ENCODE results near the gene SGMS2.
A peak's percentile ranks its signal among the peaks of the same experiment; 100 is the strongest.
"Not testable (repeated sequence)": the region's sequence is repeated elsewhere in the genome, so short reads cannot be mapped to it uniquely, and the experiment has no call there.

The SGMS2 gene

DNA sequence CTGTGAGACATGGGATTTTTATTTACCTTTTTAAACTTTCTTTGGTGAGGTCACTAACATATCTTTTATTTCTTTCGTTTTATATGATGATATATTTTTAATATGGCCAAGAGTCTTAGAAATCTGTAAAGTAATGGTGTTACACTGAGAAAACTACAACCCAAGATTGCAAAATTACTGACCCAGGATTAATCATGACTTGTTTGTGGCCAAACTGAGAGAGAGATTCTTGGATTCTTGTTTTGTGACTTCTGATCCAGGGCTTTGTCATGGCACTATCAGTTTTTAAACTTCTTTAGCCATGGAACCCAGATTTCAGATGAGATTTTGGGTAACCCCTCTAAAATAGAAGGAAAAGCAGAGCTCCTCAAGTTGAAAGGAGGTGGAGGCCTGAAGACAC, 42.0 kb downstream of the SGMS2 start:
- no peak for DNase-seq (ENCODE audit: low spot score)

DNA sequence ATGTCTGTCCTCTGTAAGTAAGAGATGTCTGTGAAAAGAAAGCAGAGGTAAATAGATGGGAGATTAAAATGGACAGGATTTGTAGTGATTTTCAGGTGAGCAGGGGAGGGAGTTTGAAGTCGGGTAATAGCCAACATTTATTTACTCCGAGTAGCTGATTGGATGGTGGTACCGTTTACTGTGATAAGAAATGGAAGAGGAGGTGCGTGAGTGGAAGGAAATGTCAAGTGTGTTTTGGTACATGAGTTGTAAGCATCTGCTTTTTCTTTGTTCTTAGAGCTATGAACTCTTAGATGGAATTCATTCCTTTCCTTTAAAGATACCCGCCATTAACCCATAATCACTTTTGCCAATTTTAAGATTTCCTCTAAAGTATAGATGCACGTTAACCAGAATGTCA, 45.5 kb downstream of the SGMS2 start:
- no peak for DNase-seq (ENCODE audit: low spot score)

DNA sequence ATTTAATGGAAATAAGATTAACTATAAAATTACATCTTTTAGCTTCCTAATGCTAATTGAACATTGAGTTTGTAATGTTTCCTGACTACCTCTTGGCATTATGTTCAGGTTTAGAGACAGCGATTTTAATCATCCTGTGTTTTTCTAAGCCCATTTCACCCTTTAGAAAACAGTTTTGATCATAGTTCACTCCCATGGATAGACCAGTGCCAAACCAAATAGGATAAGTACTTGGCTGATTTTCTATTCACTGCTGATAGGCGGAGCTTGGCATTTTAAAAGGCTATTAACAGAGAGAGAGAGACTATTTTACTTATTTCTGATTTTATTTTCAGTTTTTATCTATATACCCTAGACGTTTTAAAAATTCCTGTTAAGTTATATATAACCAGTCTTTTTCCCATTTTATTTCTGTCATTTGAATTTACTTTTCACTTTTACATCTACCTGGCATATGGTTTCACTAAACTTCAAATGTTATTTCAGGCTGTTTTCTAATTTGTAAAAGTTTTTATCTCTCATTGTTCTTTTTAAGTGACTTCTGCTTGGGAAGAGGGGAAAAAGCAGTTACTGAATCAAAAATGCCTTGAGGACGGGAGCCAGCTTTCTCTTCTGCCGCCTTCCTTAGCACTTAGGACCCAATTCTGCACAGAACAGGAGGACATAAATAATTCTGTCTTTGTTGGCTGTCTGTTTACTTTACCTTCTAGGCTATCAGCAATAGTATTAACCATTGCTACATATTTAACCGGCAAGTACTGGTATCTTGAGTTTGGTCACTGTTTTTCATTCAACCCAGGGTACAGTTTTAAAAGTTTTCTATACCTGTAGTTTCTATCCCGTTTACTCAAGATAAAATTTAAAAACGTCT, 46.4 kb downstream of the SGMS2 start:
- no peak for DNase-seq (ENCODE audit: low spot score)

DNA sequence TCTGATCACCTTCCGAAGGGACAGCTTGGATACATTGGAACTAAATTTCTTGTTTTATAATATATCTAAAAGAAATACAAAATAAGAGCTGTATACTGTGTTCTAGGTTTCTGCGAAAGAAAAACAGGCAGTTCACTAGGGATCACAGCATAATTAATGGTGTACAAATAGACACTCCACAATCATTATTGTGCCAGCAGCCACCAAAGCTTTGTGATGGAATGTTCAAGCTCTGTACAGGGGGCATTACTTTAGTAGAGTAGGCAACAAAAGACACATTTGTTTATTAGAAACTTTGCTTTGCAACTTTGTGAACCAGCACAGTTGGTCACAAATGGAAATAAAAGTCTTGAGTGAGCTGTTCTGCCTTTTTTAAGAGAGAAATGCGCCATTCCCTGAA, 49.3 kb downstream of the SGMS2 start:
- DNase-seq (ENCODE audit: low spot score), result peak; percentile 10

DNA sequence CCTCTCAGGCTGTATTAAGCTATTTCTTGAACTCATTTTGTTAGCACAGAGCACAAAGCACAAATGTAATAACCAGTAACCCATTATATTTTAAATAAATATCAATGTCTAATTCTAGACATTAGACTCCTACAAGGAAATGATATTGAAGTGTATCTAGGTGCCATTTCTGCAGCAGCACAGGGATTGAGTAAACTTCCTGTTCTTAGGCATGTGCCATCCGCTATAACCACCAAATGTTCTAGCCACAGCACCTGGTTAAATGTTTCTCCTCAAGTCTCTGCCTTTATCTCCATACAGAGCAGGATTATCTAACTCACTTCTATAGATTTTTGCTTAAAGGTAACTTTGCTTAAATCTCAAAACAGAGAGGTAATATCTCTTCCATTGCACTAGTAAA, 51.4 kb downstream of the SGMS2 start:
- no peak for DNase-seq (ENCODE audit: low spot score)

DNA sequence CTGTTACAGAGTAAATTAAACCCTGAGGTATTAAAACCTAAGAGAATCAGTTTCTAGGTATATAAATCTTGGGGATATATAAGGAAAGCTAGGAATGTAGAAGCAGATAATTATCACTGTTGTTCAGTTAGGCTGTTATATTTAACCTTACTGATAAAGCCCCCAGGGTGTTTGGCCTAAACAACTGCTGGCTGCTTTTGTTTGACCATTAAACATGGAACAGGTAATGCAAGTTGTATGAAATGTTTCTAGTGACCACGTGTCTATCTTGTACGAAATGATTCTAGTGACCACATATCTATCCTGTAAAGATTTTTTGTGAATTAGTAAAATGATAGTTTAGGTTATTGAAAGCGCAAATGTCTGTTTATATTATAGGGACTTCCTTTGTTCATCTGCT, 52.6 kb downstream of the SGMS2 start:
- no peak for DNase-seq (ENCODE audit: low spot score)

DNA sequence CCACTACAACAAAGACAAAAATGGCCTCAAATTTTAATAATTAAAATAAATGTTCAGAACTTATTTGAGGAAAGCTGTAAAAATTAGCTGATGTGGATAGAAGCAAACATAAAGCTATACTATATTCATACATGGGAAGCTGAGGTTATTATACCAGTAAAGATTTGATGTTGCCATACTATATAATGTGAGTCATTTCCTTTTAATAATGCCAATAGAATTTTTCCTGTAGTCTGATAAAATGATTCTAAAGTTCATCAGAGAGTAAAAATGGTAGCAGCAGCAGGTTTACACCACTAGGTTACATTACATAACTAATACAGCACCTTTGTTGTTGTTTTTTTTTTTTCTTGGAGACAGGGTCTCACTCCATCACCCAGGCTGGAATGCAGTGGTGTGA, 61.1 kb downstream of the SGMS2 start:
- no peak for DNase-seq (ENCODE audit: low spot score)

DNA sequence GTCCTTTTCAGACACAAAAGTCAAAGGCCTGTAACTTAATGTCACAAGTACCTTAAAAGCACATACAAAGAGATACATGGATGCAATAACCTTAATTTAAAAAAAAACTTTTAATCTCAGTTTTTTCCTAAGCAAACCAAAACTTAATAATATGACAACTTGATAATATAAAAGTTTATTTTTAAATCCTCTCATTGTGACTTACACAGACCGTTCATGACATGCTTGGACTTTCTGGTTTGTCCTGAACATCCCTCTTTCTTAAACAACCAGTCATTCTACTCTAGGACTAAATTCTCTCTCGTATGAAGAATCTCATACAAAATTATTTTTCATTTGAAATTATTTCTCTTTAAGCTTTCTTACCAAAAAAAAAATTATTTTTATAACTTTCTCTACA, 63.5 kb downstream of the SGMS2 start:
- DNase-seq (ENCODE audit: low spot score), result no peak

DNA sequence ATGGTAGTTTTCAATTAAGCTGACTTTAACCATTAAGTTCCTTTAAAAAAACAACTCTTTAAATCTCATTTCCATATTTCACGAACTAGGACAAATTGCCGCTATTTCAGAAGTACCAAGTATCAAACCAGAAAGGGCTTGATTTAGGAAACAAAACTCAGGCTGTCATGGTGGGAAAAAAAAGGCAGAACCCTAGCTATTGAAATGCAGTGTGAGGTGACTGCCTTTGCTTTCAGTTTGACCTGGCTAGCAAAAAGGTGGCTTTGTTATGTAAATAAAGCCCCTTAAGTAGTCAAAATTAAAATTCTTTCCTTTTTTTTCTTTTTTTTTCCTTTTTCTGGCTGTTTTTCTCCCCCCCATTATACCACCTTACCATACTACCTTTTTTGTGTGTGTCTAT, 66.0 kb downstream of the SGMS2 start:
- no peak for DNase-seq (ENCODE audit: low spot score)

DNA sequence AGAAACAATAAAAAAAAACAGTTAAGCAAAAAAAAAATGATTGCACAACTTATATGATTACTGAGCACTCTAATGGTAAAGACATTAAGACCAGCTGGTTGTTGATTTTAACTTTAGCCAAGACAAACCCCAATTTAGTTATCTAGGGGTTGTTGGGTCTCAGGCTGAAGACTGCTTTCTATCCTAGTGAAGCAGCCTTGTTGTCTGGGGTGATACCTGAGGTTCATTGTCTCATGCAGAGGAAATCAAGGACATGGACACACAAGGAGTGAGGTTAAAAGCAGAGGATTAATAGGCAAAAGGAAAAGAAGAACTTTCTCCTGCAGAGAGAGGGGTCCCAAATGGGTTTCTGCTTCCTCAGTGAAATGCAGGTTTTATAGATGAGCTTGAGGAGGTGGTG, 66.6 kb downstream of the SGMS2 start:
- DNase-seq (ENCODE audit: low spot score), result no peak

DNA sequence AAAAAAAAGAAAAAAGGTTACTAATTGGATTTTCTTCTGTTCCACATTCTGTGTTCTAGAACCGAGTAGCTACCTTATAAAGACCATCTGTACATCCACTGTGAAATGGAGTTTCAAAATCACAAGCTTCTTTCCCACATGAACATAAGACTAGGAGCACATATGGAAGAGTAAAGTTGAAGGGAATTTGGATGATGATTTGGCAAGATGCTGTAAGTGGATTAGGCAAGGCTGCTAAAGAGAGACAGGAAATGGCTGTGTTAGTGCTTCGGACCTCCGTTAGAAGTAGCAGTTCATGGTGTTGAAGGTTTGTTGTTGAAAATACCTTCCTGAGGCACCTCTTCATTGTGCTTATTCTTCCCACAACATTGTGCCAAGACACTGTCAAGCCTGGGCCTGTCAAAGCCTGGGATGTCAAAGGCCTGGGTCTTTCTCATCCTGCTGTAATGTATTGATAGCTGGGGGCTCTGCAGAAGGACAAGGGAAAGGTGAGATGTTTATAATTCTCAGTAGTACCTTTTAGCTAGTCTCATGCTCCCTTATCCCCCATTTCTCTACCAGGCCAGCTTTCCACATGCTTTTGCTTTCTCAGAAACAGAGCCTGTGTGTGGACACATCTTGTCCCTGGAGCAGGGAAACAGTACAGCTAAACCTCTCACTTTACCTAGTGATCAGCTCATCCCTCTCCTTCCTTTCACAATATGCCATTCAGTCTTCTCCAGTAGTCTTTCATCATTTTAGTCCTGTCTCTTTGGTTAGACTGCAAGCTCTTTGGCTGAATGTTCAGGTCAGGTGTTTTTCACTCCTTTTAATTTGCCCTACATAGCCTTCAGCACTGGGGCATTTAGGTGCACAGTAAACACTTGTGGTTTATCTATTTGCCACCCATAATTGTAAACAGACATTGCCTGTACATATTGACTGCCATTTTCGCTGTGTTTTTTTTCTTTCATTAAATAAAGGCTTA, 68.7 kb downstream of the SGMS2 start:
- no peak for DNase-seq (ENCODE audit: low spot score)

DNA sequence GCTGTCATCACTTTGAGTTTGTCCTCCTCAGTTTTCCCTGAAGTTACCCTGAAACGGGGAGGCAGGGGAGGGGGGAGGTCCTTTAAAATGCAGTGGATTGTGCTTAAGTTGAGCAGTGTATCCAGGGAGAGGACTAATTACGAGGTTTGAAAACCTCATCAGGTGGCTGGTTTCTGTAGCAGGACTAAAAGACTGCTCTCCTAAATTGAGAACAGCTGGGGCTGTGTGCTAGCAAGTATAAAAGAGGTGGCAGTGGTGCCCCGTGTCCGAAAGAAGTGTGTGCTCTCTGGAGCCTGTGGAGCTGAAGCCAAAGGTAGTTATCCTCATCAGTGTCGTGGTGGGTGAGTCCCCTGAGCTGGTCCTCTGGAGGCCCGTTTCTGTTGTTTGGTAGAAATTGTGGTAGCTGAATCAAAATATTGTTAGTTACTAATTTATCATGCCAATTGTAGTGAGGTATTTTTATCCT, 69.4 kb downstream of the SGMS2 start:
- DNase-seq (ENCODE audit: low spot score), result no peak

DNA sequence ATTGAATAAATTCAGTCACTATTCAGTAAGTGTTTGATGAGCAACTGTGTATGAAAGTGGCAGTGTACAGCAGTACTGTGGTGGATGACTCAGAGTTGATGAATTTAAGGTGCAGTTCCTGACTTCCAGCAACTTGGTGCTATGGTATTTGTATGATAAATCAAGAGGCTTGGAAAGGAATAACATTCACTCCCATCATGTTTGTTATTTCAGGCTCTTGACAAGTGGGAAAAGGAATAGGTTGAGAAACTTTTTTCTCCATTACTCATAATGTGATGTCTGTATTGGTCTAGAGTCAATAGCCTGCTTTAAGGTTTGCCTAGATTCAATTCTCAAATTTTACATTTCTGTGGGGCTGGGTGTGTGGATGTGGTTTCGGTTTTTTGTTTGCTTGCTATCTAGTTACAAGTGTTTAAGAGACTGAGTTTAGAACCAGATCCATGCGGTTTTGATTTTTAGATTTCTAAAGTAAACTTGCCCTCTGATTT, 71.5 kb downstream of the SGMS2 start:
- no peak for DNase-seq (ENCODE audit: low spot score)

DNA sequence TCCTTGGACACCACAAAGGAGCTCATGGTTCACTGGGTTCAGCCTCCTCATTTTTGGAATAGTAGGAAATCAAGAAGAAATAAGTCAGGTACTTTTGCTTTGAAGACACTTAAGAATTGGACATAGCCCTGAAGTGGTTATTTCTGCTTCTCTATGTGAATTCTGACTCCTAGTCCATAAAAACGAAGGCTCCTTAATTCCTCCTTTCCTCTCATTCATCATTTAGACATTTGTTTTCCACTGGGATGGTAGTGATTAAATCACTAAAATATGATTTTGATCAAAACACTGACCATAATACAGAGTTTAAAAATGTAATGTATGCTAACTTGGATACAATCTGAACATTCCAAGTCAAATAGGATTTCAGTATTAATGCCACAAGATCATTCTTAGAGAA, 71.9 kb downstream of the SGMS2 start:
- no peak for DNase-seq (ENCODE audit: low spot score)

DNA sequence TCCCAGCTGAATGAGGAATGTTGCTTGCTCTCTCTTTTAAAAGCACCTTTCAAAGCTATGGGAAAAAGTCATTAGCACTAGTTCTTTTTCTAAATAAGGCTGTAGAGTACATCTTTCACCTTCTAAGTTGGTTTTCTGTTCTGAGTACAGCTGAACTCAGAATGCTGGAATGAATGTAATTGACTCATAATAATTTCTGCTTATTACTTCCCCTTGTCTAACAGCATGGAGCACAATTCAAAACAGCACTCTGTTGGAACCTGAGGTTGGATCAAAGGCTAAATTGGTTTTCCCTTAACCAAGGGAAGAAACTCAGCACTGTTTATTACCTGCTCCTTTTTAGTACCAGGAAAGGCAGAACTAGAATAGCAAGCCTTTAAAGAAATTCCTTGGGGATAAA, 73.1 kb downstream of the SGMS2 start:
- no peak for DNase-seq (ENCODE audit: low spot score)

DNA sequence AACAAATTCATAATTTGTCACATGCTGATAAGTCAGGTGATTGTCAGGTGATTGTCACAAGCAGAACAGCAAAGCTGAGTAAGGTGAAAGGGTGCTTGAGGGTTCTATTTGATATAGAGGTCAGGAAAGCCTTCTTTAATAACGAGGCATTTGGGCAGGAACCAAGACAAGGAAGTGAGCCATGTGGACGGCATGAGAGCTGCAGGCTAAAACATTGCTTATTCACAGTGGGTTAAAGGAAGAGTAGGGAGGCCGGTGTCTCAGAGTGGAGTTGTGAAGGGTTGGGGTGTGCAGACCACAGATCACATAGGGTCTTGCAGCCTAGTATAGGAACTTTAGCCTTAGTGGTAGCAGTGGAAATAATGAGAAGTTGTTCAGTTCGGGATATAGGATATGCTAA, 75.3 kb downstream of the SGMS2 start:
- DNase-seq (ENCODE audit: low spot score), result no peak

DNA sequence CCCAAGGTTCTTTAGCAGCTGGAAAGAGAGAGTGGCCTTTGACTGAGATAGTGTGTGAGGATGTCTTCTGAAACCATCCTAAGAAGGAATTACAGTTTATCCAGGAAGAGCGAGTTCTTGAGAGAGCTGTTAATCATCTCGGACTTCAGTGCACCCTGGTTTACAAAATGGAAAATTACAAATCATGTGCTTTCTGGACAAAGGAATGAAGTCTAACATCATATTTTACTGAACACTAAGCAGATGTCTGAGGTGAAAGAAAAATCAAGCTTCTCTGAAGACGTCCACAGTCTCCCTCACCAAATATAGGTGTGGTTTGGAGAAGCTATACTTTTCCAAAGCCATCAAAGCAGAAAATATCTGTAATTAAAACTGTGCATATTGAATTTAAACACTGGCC, 75.8 kb downstream of the SGMS2 start:
- DNase-seq (ENCODE audit: low spot score), result no peak

DNA sequence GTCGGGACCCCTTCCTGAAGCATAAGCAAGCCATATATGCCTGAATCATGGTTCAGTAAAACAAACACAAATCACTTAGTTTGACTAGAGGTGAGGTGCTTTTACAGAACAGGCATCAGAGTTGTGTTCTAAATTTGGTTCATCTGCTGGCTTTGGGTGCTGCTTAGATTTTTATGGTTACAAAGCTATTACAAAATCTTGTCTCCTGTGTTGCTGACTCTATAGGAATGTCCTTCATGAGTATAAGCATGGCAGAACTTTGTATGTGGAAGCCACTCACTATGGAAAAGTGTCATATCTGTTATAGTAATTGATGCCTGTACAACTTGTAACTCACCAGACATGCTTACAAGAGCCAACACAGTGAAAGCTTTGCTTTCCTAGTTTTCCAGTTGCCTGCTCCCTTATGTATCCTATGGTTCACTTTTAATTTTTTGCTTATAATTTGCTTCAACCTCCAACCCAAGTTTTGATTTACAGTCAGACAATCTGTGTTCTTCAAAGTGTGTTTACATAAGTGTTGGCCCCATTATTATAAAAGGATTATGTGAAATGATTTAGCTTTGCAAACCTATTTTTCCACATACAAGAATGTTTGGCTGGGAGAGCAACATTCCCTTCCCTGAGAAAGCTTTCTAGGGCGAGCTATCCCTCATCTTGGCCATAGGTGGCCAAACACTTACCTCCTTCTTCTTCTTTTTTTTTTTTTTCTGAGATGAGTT, 76.6 kb downstream of the SGMS2 start:
- DNase-seq (ENCODE audit: low spot score), result no peak

DNA sequence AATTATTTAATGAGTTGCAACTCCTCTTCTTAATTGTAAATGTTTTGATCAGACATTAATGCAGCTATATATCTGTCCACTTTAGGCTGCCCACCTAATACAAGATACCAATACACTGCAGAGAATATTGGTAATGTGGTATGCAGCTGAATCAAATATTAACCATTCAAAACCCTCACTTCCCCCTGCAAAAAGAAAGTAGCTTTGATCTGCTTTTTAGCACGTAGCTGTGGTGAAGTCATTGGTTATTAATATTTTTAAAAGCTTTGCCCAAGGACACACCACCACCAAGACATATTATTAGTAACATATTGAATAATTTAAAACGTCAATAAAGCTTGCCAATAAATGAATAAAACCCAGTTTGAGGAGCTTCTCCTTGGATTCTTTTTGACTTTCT, 78.0 kb downstream of the SGMS2 start:
- no peak for DNase-seq (ENCODE audit: low spot score)

DNA sequence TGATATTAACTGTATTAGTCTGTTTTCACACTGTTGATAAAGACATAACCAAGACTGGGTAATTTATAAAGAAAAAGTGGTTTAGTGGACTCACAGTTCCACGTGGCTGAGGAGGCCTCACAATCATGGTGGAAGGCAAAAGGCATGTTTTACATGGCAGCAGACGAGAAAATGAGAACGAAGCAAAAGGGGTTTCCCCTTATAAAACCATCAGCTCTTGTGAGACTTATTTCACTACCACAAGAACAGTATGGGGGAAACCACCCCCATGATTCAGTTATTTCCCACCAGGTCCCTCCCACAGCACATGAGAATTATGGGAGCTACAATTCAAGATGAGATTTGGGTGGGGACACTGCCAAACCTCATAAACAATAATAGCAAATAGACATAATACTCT, 80.3 kb downstream of the SGMS2 start:
- DNase-seq (ENCODE audit: low spot score), result not testable (repeated sequence)

DNA sequence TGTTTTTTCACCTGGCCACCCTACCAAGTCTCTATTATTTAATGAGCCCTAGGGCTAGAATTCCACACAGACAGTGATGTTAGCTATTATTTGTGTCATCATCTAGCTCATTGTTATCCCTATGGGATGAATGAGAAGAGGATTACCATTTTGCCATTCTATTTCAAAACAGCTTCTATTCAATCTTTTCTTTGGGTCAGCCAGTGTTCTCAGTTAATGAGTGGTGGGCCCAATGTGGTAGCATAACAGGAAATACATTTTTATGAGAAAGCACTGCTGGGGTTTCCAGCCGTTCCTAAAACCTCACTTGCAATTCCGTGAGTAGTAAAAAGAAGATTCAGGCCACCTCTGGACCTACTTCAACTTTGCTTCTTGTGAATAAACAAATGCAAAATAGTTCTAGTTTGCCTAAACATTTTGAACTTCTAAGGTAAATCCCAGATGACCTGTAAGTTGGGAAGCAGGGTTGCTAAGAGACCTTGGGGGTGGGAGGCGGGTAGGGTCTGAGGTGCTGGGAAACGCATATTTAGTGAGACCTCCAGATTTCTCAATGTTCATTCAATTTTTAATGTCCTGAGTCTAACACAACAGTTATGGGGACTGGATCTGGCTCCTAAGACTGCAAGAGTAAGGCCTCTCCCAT, 81.8 kb downstream of the SGMS2 start:
- DNase-seq (ENCODE audit: low spot score), result no peak

DNA sequence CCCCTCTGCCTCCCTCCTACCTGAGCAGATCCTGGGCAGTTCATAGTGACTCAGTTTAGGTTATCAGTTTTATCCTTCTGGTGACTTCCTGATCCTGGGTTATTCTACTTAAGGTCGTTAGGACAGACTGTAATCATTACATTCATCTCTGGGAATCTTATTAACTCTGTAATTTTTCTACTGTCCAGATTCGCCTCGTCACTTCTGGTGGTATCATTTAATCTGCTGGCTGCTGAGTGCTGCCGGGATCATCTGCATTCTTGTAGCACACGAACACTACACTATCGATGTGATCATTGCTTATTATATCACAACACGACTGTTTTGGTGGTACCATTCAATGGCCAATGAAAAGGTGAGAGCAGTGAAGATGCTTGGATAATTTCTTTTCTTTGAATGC, 83.6 kb downstream of the SGMS2 start:
- no peak for DNase-seq (ENCODE audit: low spot score)

Data from globus pallidus (tissue), 1 donor.